ENCODE measurements around the gene ANKRD29. TPM values are rescaled to one million over a fixed set of nuclear protein-coding genes. Genes with fewer than 3 reads are reported as not detected.
A peak's percentile ranks its signal among the peaks of the same experiment; 100 is the strongest.

Gene ANKRD29, protein sequence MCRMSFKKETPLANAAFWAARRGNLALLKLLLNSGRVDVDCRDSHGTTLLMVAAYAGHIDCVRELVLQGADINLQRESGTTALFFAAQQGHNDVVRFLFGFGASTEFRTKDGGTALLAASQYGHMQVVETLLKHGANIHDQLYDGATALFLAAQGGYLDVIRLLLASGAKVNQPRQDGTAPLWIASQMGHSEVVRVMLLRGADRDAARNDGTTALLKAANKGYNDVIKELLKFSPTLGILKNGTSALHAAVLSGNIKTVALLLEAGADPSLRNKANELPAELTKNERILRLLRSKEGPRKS
- 1.2 TPM for polyA plus RNA-seq (2013, experiment 1 of 2)
- 1.3 TPM for polyA plus RNA-seq (2013, experiment 2 of 2)

- Histone ChIP-seq H3K4me1 (ENCODE audit: control insufficient read depth in 2 of 2, insufficient read depth in 1 of 2, low read depth in 1 of 2, low read length in 2 of 2) (peaks cover 0 to 3% of the 10 kb centered on the region in 2 donors), H3K4me3 (ENCODE audit: low read length in 2 of 2) (peak within 1 kb of the TSS; percentile 34 to 73), H4K8ac (ENCODE audit: low read depth, low read length) (peak within 1 kb of the TSS; percentile 99), H3K36me3 (replicated peaks in 1 of 2; ENCODE audit: control insufficient read depth in 2 of 2, insufficient read depth in 2 of 2, low read length in 2 of 2) (no peaks in the 10 kb centered on the region), H3K9ac (ENCODE audit: low read depth, low read length, poor library complexity) (peak within 1 kb of the TSS; percentile 88), H3K27ac (replicated peaks; ENCODE audit: low read length) (no peak within 1 kb of the TSS), H3K14ac (ENCODE audit: low read length) (peak within 1 kb of the TSS; percentile 82), H3K4ac (ENCODE audit: low read length) (no peak within 1 kb of the TSS), H2AK5ac (ENCODE audit: low read depth, low read length) (no peak within 1 kb of the TSS), H3K9me3 (replicated peaks in 1 of 2; ENCODE audit: control insufficient read depth in 2 of 2, insufficient read depth in 1 of 2, low read depth in 1 of 2, low read length in 2 of 2) (no peaks in the 10 kb centered on the region), H4K91ac (ENCODE audit: low read depth, low read length, poor library complexity) (no peak within 1 kb of the TSS), H3K18ac (ENCODE audit: low read length) (peak within 1 kb of the TSS; percentile 96), H2BK120ac (ENCODE audit: low read depth, low read length) (peak within 1 kb of the TSS; percentile 61), H3K23ac (ENCODE audit: low read depth, low read length, poor library complexity) (peak within 1 kb of the TSS; percentile 89), H2AFZ (ENCODE audit: low read length) (peak within 1 kb of the TSS; percentile 88), H3K4me2 (ENCODE audit: insufficient read depth, low read length, poor library complexity, severe bottlenecking) (peak within 1 kb of the TSS; percentile 65), H2BK12ac (ENCODE audit: low read length) (no peak within 1 kb of the TSS), H2BK15ac (ENCODE audit: low read length) (no peak within 1 kb of the TSS), H3K79me1 (ENCODE audit: low read depth, low read length) (no peaks in the 10 kb centered on the region), H2BK5ac (ENCODE audit: low read length) (no peak within 1 kb of the TSS), H3K27me3 (ENCODE audit: control insufficient read depth in 3 of 3, insufficient read depth in 3 of 3, low read depth in 1 of 3, low read length in 3 of 3) (peaks cover 0 to 64% (median 24%) of the 10 kb centered on the region in 3 experiments)
- 100% methylated on average over 3 of the region's 86 CpGs; no CpG with 5 or more reads in 1 of the 2 donors for WGBS, 2 donors (ENCODE audit: extremely low coverage in 2 of 2, insufficient read length in 2 of 2, insufficient replicate concordance in 1 of 2)
- peak; percentile 36 for DNase-seq (ENCODE audit: low spot score)
Measured at GRCh38 chr18:23662309-23663263, at the start of gene ANKRD29. TSS of gene ANKRD29 (minus strand) at chr18:23662911. CDS start at chr18:23662730, 181 bp downstream.

GRCh38 chr18:23712445-23712844 is 49.7 kb upstream of the ANKRD29 start:
- no peak overlapping the region for H3K14ac ChIP-seq (ENCODE audit: low read length)
- H3K4me1 ChIP-seq (ENCODE audit: control insufficient read depth in 2 of 2, insufficient read depth in 1 of 2, low read depth in 1 of 2, low read length in 2 of 2), result no peaks in the 10 kb centered on the region
- no peak overlapping the region for H2BK120ac ChIP-seq (ENCODE audit: low read depth, low read length)
- no peak overlapping the region for H2BK15ac ChIP-seq (ENCODE audit: low read length)
- H2AFZ ChIP-seq (ENCODE audit: low read length), result no peak overlapping the region
- H3K36me3 ChIP-seq (replicated peaks in 1 of 2; ENCODE audit: control insufficient read depth in 2 of 2, insufficient read depth in 2 of 2, low read length in 2 of 2), result no peaks in the 10 kb centered on the region
- no peak overlapping the region for H3K9ac ChIP-seq (ENCODE audit: low read depth, low read length, poor library complexity)
- no peak overlapping the region for H3K4me2 ChIP-seq (ENCODE audit: insufficient read depth, low read length, poor library complexity, severe bottlenecking)
- H2BK5ac ChIP-seq (ENCODE audit: low read length), result no peak overlapping the region
- H3K27ac ChIP-seq (replicated peaks; ENCODE audit: low read length), result no peak overlapping the region
- no peak overlapping the region for H3K23ac ChIP-seq (ENCODE audit: low read depth, low read length, poor library complexity)
- no peak overlapping the region for H3K4ac ChIP-seq (ENCODE audit: low read length)
- H3K27me3 ChIP-seq (ENCODE audit: control insufficient read depth in 3 of 3, insufficient read depth in 3 of 3, low read depth in 1 of 3, low read length in 3 of 3), result no peaks in the 10 kb centered on the region
- no peak overlapping the region for H4K8ac ChIP-seq (ENCODE audit: low read depth, low read length)
- peaks cover 0 to 2% of the 10 kb centered on the region in 2 donors for H3K9me3 ChIP-seq (replicated peaks in 1 of 2; ENCODE audit: control insufficient read depth in 2 of 2, insufficient read depth in 1 of 2, low read depth in 1 of 2, low read length in 2 of 2)
- H3K4me3 ChIP-seq (ENCODE audit: low read length in 2 of 2), result no peak overlapping the region
- no peaks in the 10 kb centered on the region for H3K79me1 ChIP-seq (ENCODE audit: low read depth, low read length)
- no peak overlapping the region for H2BK12ac ChIP-seq (ENCODE audit: low read length)
- WGBS, 2 donors (ENCODE audit: extremely low coverage in 2 of 2, insufficient read length in 2 of 2, insufficient replicate concordance in 1 of 2), result no CpG with 5 or more reads among the region's 3 CpGs
- no peak overlapping the region for H3K18ac ChIP-seq (ENCODE audit: low read length)
- no peak overlapping the region for H2AK5ac ChIP-seq (ENCODE audit: low read depth, low read length)
- H4K91ac ChIP-seq (ENCODE audit: low read depth, low read length, poor library complexity), result no peak overlapping the region
- no peak for DNase-seq (ENCODE audit: low spot score)

GRCh38 chr18:23711426-23711825 is 48.7 kb upstream of the ANKRD29 start:
- H3K14ac ChIP-seq (ENCODE audit: low read length), result no peak overlapping the region
- no peak overlapping the region for H3K4me2 ChIP-seq (ENCODE audit: insufficient read depth, low read length, poor library complexity, severe bottlenecking)
- H3K9me3 ChIP-seq (replicated peaks in 1 of 2; ENCODE audit: control insufficient read depth in 2 of 2, insufficient read depth in 1 of 2, low read depth in 1 of 2, low read length in 2 of 2), result peaks cover 0 to 2% of the 10 kb centered on the region in 2 donors
- no peak overlapping the region for H2BK15ac ChIP-seq (ENCODE audit: low read length)
- no peaks in the 10 kb centered on the region for H3K4me1 ChIP-seq (ENCODE audit: control insufficient read depth in 2 of 2, insufficient read depth in 1 of 2, low read depth in 1 of 2, low read length in 2 of 2)
- no peak overlapping the region for H2BK120ac ChIP-seq (ENCODE audit: low read depth, low read length)
- H3K27me3 ChIP-seq (ENCODE audit: control insufficient read depth in 3 of 3, insufficient read depth in 3 of 3, low read depth in 1 of 3, low read length in 3 of 3), result no peaks in the 10 kb centered on the region
- no peak overlapping the region for H2AK5ac ChIP-seq (ENCODE audit: low read depth, low read length)
- no peak overlapping the region for H4K8ac ChIP-seq (ENCODE audit: low read depth, low read length)
- H3K4me3 ChIP-seq (ENCODE audit: low read length in 2 of 2), result no peak overlapping the region
- H3K36me3 ChIP-seq (replicated peaks in 1 of 2; ENCODE audit: control insufficient read depth in 2 of 2, insufficient read depth in 2 of 2, low read length in 2 of 2), result no peaks in the 10 kb centered on the region
- no peak for DNase-seq (ENCODE audit: low spot score)
- H3K23ac ChIP-seq (ENCODE audit: low read depth, low read length, poor library complexity), result no peak overlapping the region
- H2AFZ ChIP-seq (ENCODE audit: low read length), result no peak overlapping the region
- H3K9ac ChIP-seq (ENCODE audit: low read depth, low read length, poor library complexity), result no peak overlapping the region
- H3K27ac ChIP-seq (replicated peaks; ENCODE audit: low read length), result no peak overlapping the region
- no peak overlapping the region for H4K91ac ChIP-seq (ENCODE audit: low read depth, low read length, poor library complexity)
- H3K79me1 ChIP-seq (ENCODE audit: low read depth, low read length), result no peaks in the 10 kb centered on the region
- no peak overlapping the region for H2BK12ac ChIP-seq (ENCODE audit: low read length)
- no peak overlapping the region for H3K18ac ChIP-seq (ENCODE audit: low read length)
- H2BK5ac ChIP-seq (ENCODE audit: low read length), result no peak overlapping the region
- no CpG with 5 or more reads among the region's 1 CpG for WGBS, 2 donors (ENCODE audit: extremely low coverage in 2 of 2, insufficient read length in 2 of 2, insufficient replicate concordance in 1 of 2)
- H3K4ac ChIP-seq (ENCODE audit: low read length), result no peak overlapping the region

GRCh38 chr18:23710946-23711345 is 48.2 kb upstream of the ANKRD29 start:
- H2AFZ ChIP-seq (ENCODE audit: low read length), result no peak overlapping the region
- DNase-seq (ENCODE audit: low spot score), result no peak
- no peak overlapping the region for H3K4me3 ChIP-seq (ENCODE audit: low read length in 2 of 2)
- no peak overlapping the region for H3K18ac ChIP-seq (ENCODE audit: low read length)
- H2AK5ac ChIP-seq (ENCODE audit: low read depth, low read length), result no peak overlapping the region
- no peak overlapping the region for H3K23ac ChIP-seq (ENCODE audit: low read depth, low read length, poor library complexity)
- H3K4ac ChIP-seq (ENCODE audit: low read length), result no peak overlapping the region
- peaks cover 0 to 2% of the 10 kb centered on the region in 2 donors for H3K9me3 ChIP-seq (replicated peaks in 1 of 2; ENCODE audit: control insufficient read depth in 2 of 2, insufficient read depth in 1 of 2, low read depth in 1 of 2, low read length in 2 of 2)
- no peaks in the 10 kb centered on the region for H3K4me1 ChIP-seq (ENCODE audit: control insufficient read depth in 2 of 2, insufficient read depth in 1 of 2, low read depth in 1 of 2, low read length in 2 of 2)
- H3K79me1 ChIP-seq (ENCODE audit: low read depth, low read length), result no peaks in the 10 kb centered on the region
- no peak overlapping the region for H2BK120ac ChIP-seq (ENCODE audit: low read depth, low read length)
- H4K8ac ChIP-seq (ENCODE audit: low read depth, low read length), result no peak overlapping the region
- H3K9ac ChIP-seq (ENCODE audit: low read depth, low read length, poor library complexity), result no peak overlapping the region
- H2BK12ac ChIP-seq (ENCODE audit: low read length), result no peak overlapping the region
- no CpG with 5 or more reads among the region's 1 CpG for WGBS, 2 donors (ENCODE audit: extremely low coverage in 2 of 2, insufficient read length in 2 of 2, insufficient replicate concordance in 1 of 2)
- H2BK5ac ChIP-seq (ENCODE audit: low read length), result no peak overlapping the region
- H3K36me3 ChIP-seq (replicated peaks in 1 of 2; ENCODE audit: control insufficient read depth in 2 of 2, insufficient read depth in 2 of 2, low read length in 2 of 2), result no peaks in the 10 kb centered on the region
- H3K4me2 ChIP-seq (ENCODE audit: insufficient read depth, low read length, poor library complexity, severe bottlenecking), result no peak overlapping the region
- no peak overlapping the region for H2BK15ac ChIP-seq (ENCODE audit: low read length)
- no peak overlapping the region for H4K91ac ChIP-seq (ENCODE audit: low read depth, low read length, poor library complexity)
- no peaks in the 10 kb centered on the region for H3K27me3 ChIP-seq (ENCODE audit: control insufficient read depth in 3 of 3, insufficient read depth in 3 of 3, low read depth in 1 of 3, low read length in 3 of 3)
- no peak overlapping the region for H3K27ac ChIP-seq (replicated peaks; ENCODE audit: low read length)
- no peak overlapping the region for H3K14ac ChIP-seq (ENCODE audit: low read length)
